GM19043 (cell line): ENCODE data around the gene C5orf63.
"Not testable (repeated sequence)": the region's sequence is repeated elsewhere in the genome, so short reads cannot be mapped to it uniquely, and the experiment has no call there.

Experiments
- ATAC-seq: cut with Tn5 transposase; IDR thresholded peaks from one replicate; pipeline ENCODE4 v1.9.1; 2021; ENCODE audit warnings: low read depth; ENCODE audit not compliant: unreplicated experiment

The C5orf63 gene

GRCh38 chr5:127072861-127073846 is at the start of gene C5orf63:
Gene C5orf63, minus strand, starts transcription at chr5:127073502. Its CDS starts 14,507 bp downstream, at chr5:127058995.
- peak; percentile 98 for ATAC-seq

GRCh38 chr5:127112347-127112864 is 39.1 kb upstream of the C5orf63 start:
- ATAC-seq, result no peak

- ATAC-seq, result no peak
These were observed 37.8 kb upstream of the C5orf63 start for GRCh38 chr5:127111112-127111511.

GRCh38 chr5:127108624-127109260 is 35.4 kb upstream of the C5orf63 start:
- ATAC-seq, result not testable (repeated sequence)

- ATAC-seq, result no peak
These were observed 28.6 kb upstream of the C5orf63 start for GRCh38 chr5:127101935-127102334.

- no peak for ATAC-seq
These were observed 28.2 kb upstream of the C5orf63 start for GRCh38 chr5:127101533-127101932.

GRCh38 chr5:127098241-127098640 is 24.9 kb upstream of the C5orf63 start:
- ATAC-seq, result no peak

GRCh38 chr5:127097278-127097677 is 24.0 kb upstream of the C5orf63 start:
- no peak for ATAC-seq

GRCh38 chr5:127096328-127096993 is 23.2 kb upstream of the C5orf63 start:
- no peak for ATAC-seq

- no peak for ATAC-seq
These were observed 21.0 kb upstream of the C5orf63 start for GRCh38 chr5:127094161-127094814.

- no peak for ATAC-seq
These were observed 19.4 kb upstream of the C5orf63 start for GRCh38 chr5:127092690-127093089.

GRCh38 chr5:127089191-127089590 is 15.9 kb upstream of the C5orf63 start:
- ATAC-seq, result no peak

- ATAC-seq, result no peak
These were observed 14.9 kb upstream of the C5orf63 start for GRCh38 chr5:127088251-127088650.

- no peak for ATAC-seq
These were observed 13.3 kb upstream of the C5orf63 start for GRCh38 chr5:127086589-127086988.

GRCh38 chr5:127085796-127086195 is 12.5 kb upstream of the C5orf63 start:
- no peak for ATAC-seq

GRCh38 chr5:127085371-127085770 is 12.1 kb upstream of the C5orf63 start:
- ATAC-seq, result no peak

- ATAC-seq, result no peak
These were observed 11.4 kb upstream of the C5orf63 start for GRCh38 chr5:127084656-127085055.

GRCh38 chr5:127083711-127084110 is 10.4 kb upstream of the C5orf63 start:
- no peak for ATAC-seq

- ATAC-seq, result no peak
These were observed 6.7 kb upstream of the C5orf63 start for GRCh38 chr5:127079994-127080491.

- ATAC-seq, result no peak
These were observed 4.1 kb upstream of the C5orf63 start for GRCh38 chr5:127077366-127077765.
